GM12878 (cell line): ENCODE measurements around the gene RGSL1. TPM values are rescaled to one million over a fixed set of nuclear protein-coding genes. Genes with fewer than 3 reads are reported as not detected.
A peak's percentile ranks its signal among the peaks of the same experiment; 100 is the strongest.

Experiments used
- BACH1 ChIP-seq: fragments of 450-650 bp; IDR thresholded peaks from 2 replicates; pipeline ENCODE4 v1.6.1; 2017; ENCODE audit warnings: mild to moderate bottlenecking, borderline replicate concordance
- BRCA1 ChIP-seq: IDR thresholded peaks from 2 replicates; pipeline ENCODE4 v1.6.1; 2011; ENCODE audit warnings: low read depth, low read length, improper control_type of control experiment
- CBX3 ChIP-seq: fragments of 200-600 bp; sonication (generic); IDR thresholded peaks from 2 replicates; pipeline ENCODE4 v1.6.1; 2016; ENCODE audit warnings: low read depth, borderline replicate concordance
- CEBPB ChIP-seq, 2 experiments: fragments of 150-350 bp in 1 of 2; IDR thresholded peaks; 2 replicates each; pipeline ENCODE4 v1.6.1; 2012 to 2014; ENCODE audit warnings: low read depth in 2 of 2, low read length in 2 of 2, borderline replicate concordance in 1 of 2, inconsistent platforms in 1 of 2
- CHD2 ChIP-seq: IDR thresholded peaks from 2 replicates; pipeline ENCODE4 v1.6.1; 2011; ENCODE audit warnings: low read depth, low read length, improper control_type of control experiment, borderline replicate concordance
- CHD4 ChIP-seq: fragments of 200-600 bp; sonication (generic); IDR thresholded peaks from 2 replicates; pipeline ENCODE4 v1.6.1; 2016; ENCODE audit warnings: mild to moderate bottlenecking
- CREM ChIP-seq: IDR thresholded peaks from 2 replicates; pipeline ENCODE4 v1.6.1; 2014; ENCODE audit warnings: antibody characterized with exemption, low read depth
- ELK1 ChIP-seq: IDR thresholded peaks from 2 replicates; pipeline ENCODE4 v1.6.1; 2012; ENCODE audit warnings: low read depth, low read length, improper control_type of control experiment
- EZH2 ChIP-seq: IDR thresholded peaks from 2 replicates; pipeline ENCODE4 v1.6.1; 2012; ENCODE audit warnings: low read depth, mild to moderate bottlenecking, control low read depth, inconsistent platforms, low read length, borderline replicate concordance; ENCODE audit not compliant: control insufficient read depth
- HDGF ChIP-seq: fragments of 450-650 bp; IDR thresholded peaks from 2 replicates; pipeline ENCODE4 v1.6.1; 2016; ENCODE audit warnings: antibody characterized with exemption
- IKZF2 ChIP-seq, 2 experiments: fragments of 450-650 bp; IDR thresholded peaks; 2 replicates each; pipeline ENCODE4 v1.6.1; 2017; ENCODE audit warnings: mild to moderate bottlenecking in 2 of 2, moderate library complexity in 2 of 2
- KLF5 ChIP-seq: fragments of 450-650 bp; IDR thresholded peaks from 2 replicates; pipeline ENCODE4 v1.6.1; 2014; ENCODE audit warnings: mild to moderate bottlenecking; ENCODE audit not compliant: partially characterized antibody
- MEF2A ChIP-seq: IDR thresholded peaks from 2 replicates; pipeline ENCODE4 v1.6.1; 2011; ENCODE audit warnings: low read depth, mild to moderate bottlenecking, low read length, moderate library complexity; ENCODE audit not compliant: insufficient read depth
- NR2C2 ChIP-seq: IDR thresholded peaks from 2 replicates; pipeline ENCODE4 v1.6.1; 2011; ENCODE audit warnings: borderline replicate concordance, low read depth; ENCODE audit not compliant: control insufficient read depth, insufficient read length
- PKNOX1 ChIP-seq: fragments of 450-650 bp; IDR thresholded peaks from 2 replicates; pipeline ENCODE4 v1.6.1; 2016; ENCODE audit warnings: mild to moderate bottlenecking
- POLR2AphosphoS5 ChIP-seq: IDR thresholded peaks from 2 replicates; pipeline ENCODE4 v1.6.1; 2011; ENCODE audit warnings: mild to moderate bottlenecking, low read length, inconsistent platforms
- RB1 ChIP-seq: fragments of 450-650 bp; formaldehyde crosslinking; IDR thresholded peaks from 2 replicates; pipeline ENCODE4 v1.6.1; 2017; ENCODE audit warnings: mild to moderate bottlenecking, borderline replicate concordance
- RELB ChIP-seq: fragments of 450-650 bp; IDR thresholded peaks from 2 replicates; pipeline ENCODE4 v1.6.1; 2017; ENCODE audit warnings: low read depth, mild to moderate bottlenecking, moderate library complexity
- SIX5 ChIP-seq: IDR thresholded peaks from 2 replicates; pipeline ENCODE4 v1.6.1; 2011; ENCODE audit warnings: mild to moderate bottlenecking, low read depth, low read length, moderate library complexity; ENCODE audit not compliant: severe bottlenecking
- SMARCA5 ChIP-seq: fragments of 450-650 bp; IDR thresholded peaks from 2 replicates; pipeline ENCODE4 v1.6.1; 2017; ENCODE audit warnings: mild to moderate bottlenecking
- SREBF1 ChIP-seq: IDR thresholded peaks from 2 replicates; pipeline ENCODE4 v1.6.1; 2012; ENCODE audit warnings: mild to moderate bottlenecking, low read length
- TCF3 ChIP-seq: IDR thresholded peaks from 2 replicates; pipeline ENCODE4 v1.6.1; 2012; ENCODE audit warnings: low read depth, mild to moderate bottlenecking, low read length, borderline replicate concordance; ENCODE audit not compliant: insufficient read depth
- YY1 ChIP-seq: IDR thresholded peaks from 2 replicates; pipeline ENCODE4 v1.6.1; 2011; ENCODE audit warnings: low read depth, mild to moderate bottlenecking, low read length
- ZNF622 ChIP-seq: fragments of 450-650 bp; IDR thresholded peaks from 2 replicates; pipeline ENCODE4 v1.6.1; 2017; ENCODE audit warnings: mild to moderate bottlenecking, inconsistent platforms
- ZZZ3 ChIP-seq: IDR thresholded peaks from 2 replicates; pipeline ENCODE4 v1.6.1; 2011; ENCODE audit warnings: low read depth; ENCODE audit not compliant: control insufficient read depth, insufficient read length
- polyA plus RNA-seq, 11 experiments: library from polyadenylated mRNA; depleted of rRNA in 4 of 11; unstranded in 6 of 11; stranded (reverse) in 5 of 11; fragments of >200 nt; fragmentation: Nextera tagmentation in 4 of 11; fragmentation: Illumina TruSeq in 1 of 11; extraction: Ambion mirVana in 4 of 11; extraction: Trizol in 1 of 11; gene quantifications; 1 replicate in 1 of 11; 2 replicates in 10 of 11; pipeline versions ENCODE4 v1.2.1 to v1.2.3, GENCODE V29; 2011 to 2016; ENCODE audit warnings: inconsistent platforms in 2 of 11, missing spikeins in 2 of 11, low read depth in 1 of 11
- total RNA-seq, 4 experiments: library from RNA; depleted of rRNA in 3 of 4; stranded (reverse); fragments of >200 nt in 3 of 4; fragmentation: Illumina TruSeq in 1 of 4; extraction: Trizol in 1 of 4; gene quantifications; 2 replicates each; pipeline versions ENCODE4 v1.2.1 to v1.2.3, GENCODE V29; 2013 to 2021

Gene RGSL1
- total and polyA plus RNA-seq, 10 of the 15 experiments (the other 5 are each of a cell fraction or from before 2014, with no cell fraction given), result 0.05 to 0.28 (median 0.27) TPM; not detected in 5

DNA sequence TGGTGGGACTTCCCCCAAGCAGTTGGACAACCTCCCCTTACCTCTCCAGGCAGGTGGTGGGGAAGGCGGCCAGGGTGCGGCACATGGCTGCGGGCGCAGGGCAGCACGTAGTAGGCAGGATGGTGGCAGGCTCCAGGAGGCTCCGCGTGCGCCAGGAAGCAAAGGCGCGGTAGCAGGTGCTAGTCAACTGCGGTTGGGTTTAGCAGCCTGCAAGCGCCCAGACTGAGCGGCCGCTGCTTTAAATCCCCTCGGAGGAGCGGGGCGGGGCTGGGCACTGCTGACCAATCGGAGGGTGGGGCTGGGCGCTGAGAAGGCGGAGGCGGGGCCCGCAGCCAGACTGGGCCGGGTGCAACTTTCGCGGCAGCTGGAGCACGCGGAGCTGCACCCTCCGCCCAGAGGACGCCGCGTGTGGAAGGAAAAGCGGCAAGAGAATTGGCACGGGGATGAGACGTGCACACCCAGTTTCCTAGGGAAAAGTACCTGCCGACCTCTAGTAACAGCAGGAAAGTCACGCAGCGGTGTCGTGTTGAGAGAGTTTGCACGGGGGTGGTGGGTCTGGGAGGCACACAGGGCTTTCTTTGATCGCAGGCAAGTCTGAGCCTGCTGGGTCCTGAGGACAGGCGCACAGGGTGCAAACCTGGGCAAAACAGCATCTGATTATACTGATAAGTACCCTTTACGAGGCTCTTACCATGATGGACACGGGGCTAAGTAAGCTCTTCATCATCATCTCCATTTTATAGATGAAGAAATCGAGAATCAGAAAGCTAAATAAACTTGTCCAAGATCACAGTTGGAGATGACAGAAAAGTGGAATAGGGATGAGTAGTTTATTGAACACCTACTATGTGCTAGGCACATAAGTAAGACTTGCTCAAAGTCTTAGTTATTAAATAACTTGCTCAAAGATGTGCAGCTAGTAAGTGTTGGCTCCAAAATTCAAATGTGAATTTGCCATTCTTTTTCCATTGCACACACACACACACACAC lies 154.5 kb downstream of the RGSL1 start, which contains the start of gene RGS16 (continued):
- TF ChIP-seq KLF5, result no peak
- TF ChIP-seq NR2C2, result no peak
- TF ChIP-seq SMARCA5, result no peak; the same call in 1 of the 2 replicates
- TF ChIP-seq TCF3, result peak; percentile 85; the same call in 1 of the 2 replicates
- peak; percentile 44 to 73; a peak in 3 of 4 replicates for TF ChIP-seq IKZF2 (IDR thresholded peaks at IDR 0.05)
- no peak for TF ChIP-seq EZH2
- TF ChIP-seq HDGF, result no peak; the same call in none of the 2 replicates
- no peak for TF ChIP-seq SREBF1
- TF ChIP-seq ZZZ3, result no peak
- TF ChIP-seq CEBPB (IDR thresholded peaks at IDR 0.05; ENCODE audit: borderline replicate concordance in 1 of 2, low read depth in 2 of 2, low read length in 2 of 2), result no peak
- TF ChIP-seq RELB, result peak; percentile 57; the same call in 1 of the 2 replicates
- no peak for TF ChIP-seq BRCA1
- TF ChIP-seq ELK1, result no peak; the same call in 1 of the 2 replicates
- no peak for TF ChIP-seq MEF2A
- TF ChIP-seq SIX5, result no peak
- TF ChIP-seq RB1, result peak; percentile 75; the same call in 1 of the 2 replicates
- TF ChIP-seq CHD4, result no peak
- no peak for TF ChIP-seq ZNF622
- TF ChIP-seq PKNOX1, result no peak; the same call in 1 of the 2 replicates
- no peak for TF ChIP-seq YY1
- TF ChIP-seq CBX3, result no peak
- 0 out of 2 replicates have a peak, but pooled peaks have one; percentile 24 for TF ChIP-seq CHD2
- TF ChIP-seq BACH1, result peak; percentile 72; the same call in 1 of the 2 replicates
- TF ChIP-seq POLR2AphosphoS5, result peak; percentile 99
- TF ChIP-seq CREM, result 0 out of 2 replicates have a peak, but pooled peaks have one; percentile 44
